Transverse colon (tissue), 4 donors: ENCODE results near the gene PDXP.

Experiments used
- POLR2A ChIP-seq: fragments of 450-650 bp; IDR thresholded peaks from one replicate; pipeline ENCODE4 v1.6.1; 2016; ENCODE audit warnings: antibody characterized with exemption, mild to moderate bottlenecking, moderate library complexity
- POLR2AphosphoS5 ChIP-seq, 3 donors: sonication (generic); formaldehyde crosslinking; IDR thresholded peaks; one replicate each; pipeline ENCODE4 v1.6.1; 2016; ENCODE audit warnings: antibody characterized with exemption in 3 of 3
- TF ChIP-seq, protein P1 (sequence below), 5 experiments: fragments of 200-600 bp in 3 of 5; fragments of 450-650 bp in 2 of 5; sonication (generic) in 3 of 5; IDR thresholded peaks; 1 replicate in 2 of 5; 2 replicates in 3 of 5; pipeline ENCODE4 v1.5.1; 2016 to 2017; ENCODE audit warnings: antibody characterized with exemption in 5 of 5, inconsistent platforms in 3 of 5, mild to moderate bottlenecking in 2 of 5, moderate library complexity in 1 of 5

DNA sequence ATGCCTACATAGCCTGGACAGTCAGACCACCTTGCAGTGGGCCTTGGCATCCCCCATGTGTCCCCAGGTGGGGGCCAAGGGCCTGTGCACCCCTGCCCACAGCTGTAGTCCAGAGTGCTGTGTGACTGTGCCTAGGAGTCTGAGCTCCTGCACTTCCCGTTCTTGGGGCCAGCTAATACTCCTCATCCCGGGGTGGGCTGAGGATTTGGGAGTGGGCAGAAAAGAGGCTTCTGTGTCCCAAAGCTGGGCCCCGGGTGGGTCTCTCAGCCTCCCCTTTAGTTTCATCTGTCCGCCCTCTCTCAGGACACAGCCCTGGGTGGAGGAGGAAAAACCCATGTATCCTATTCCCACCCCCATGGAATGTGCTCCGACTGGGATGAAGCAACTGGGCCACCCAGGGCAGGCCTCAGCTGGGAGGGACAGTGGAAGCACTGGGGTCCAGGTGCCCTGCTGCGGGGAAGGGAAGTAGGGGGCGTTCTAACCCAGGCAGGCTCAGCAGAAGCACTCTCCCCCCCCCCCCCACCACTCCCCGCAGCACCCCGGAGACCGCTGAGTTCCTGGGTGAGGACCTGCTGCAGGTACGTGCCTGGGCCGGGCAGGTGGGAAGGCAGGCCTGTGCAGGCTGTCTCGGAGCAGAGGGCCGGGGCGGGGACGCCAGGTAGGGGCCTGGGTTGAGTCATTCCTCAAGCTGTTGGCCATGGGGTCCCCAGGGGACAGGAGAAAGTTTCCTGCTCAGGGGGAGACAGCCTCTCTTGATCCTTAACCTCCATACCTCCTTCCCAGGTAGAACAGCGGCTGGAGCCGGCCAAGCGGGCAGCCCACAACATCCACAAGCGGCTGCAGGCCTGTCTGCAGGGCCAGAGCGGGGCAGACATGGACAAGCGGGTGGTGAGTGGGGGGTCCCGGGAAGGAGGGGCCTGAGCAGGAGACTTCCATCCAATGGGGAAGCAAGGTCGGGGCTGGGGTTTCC, 17.6 kb upstream of the PDXP start:
- TF ChIP-seq, protein P1, sequence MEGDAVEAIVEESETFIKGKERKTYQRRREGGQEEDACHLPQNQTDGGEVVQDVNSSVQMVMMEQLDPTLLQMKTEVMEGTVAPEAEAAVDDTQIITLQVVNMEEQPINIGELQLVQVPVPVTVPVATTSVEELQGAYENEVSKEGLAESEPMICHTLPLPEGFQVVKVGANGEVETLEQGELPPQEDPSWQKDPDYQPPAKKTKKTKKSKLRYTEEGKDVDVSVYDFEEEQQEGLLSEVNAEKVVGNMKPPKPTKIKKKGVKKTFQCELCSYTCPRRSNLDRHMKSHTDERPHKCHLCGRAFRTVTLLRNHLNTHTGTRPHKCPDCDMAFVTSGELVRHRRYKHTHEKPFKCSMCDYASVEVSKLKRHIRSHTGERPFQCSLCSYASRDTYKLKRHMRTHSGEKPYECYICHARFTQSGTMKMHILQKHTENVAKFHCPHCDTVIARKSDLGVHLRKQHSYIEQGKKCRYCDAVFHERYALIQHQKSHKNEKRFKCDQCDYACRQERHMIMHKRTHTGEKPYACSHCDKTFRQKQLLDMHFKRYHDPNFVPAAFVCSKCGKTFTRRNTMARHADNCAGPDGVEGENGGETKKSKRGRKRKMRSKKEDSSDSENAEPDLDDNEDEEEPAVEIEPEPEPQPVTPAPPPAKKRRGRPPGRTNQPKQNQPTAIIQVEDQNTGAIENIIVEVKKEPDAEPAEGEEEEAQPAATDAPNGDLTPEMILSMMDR (IDR thresholded peaks at IDR 0.05) = no peak
- peak; percentile 25 for TF ChIP-seq POLR2A
- peak in 1 of 3 donors; percentile 10 for TF ChIP-seq POLR2AphosphoS5 (IDR thresholded peaks at IDR 0.05)
